LNCAP (cell line): ENCODE data around the gene GARIN3.

Source experiments
- CTCF ChIP-seq: fragments of 450-650 bp; IDR thresholded peaks from 2 replicates; pipeline ENCODE4 v1.5.1; 2017; ENCODE audit warnings: mild to moderate bottlenecking

GARIN3 gene

DNA sequence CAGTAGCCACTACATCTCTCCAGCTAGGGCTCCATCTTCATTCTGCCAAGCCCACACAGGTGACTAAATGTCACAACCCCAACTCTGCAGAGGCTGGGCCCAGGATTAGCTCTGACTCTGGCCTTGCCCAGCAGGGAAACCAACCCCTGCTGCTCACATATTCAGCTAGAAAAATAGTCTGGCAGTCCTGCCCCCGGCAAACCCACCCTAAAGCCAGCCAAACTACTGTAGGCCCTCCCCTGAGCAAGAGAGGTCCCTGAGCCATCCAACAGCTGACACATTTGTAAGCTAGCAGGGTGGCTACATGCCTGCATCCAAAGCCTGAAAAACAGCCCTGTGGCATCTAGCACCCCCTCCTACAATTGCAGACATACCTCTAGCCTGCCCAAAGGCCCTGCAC is 46.0 kb downstream of the GARIN3 start:
- TF ChIP-seq CTCF = no peak

DNA sequence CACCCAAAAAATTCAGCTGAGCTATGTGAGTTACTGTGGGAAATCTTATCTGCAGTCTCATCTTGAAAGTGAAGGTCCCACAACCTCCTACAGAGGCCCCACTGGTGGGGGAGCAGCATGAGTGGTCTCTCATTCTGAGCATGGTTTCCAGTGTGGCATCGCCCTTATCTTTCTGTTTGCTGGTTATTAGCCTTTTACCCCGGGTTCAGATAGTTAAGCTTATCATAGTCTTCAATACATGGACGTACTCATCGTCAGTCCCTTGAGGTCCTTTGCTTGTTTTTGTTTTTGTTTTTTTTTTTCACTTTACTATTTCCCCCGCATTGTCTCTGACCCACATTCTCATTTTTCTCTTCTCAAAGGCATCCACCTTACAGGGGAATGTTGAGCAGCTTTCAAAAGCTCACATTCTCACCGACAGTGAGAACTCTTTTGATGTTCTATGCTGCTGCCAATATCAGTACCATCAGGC is 49.5 kb downstream of the GARIN3 start:
- TF ChIP-seq CTCF = no peak

GRCh38 chr5:157115502-157115901 is 50.6 kb downstream of the GARIN3 start:
- no peak for TF ChIP-seq CTCF

- no peak for TF ChIP-seq CTCF
Observed at GRCh38 chr5:157115012-157115411, 51.1 kb downstream of the GARIN3 start.

DNA sequence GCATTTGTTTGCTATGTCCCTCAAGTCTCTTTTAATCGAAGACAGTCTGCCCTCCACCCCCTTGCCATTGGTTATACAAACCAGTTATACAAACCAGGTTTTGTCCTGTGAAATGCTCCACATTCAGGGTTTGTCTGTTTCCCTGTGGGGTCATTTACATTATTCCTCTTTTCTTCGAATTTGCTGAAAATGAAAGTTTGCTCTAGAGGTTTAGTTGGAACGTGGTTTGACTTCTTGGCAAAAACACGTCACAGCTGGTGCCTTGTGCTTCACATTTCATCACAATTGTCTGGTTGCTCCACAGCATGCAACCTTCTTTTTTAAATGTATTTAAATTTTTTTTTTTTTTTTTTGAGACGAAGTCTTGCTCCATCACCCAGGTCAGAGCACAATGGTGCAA is 53.1 kb downstream of the GARIN3 start:
- no peak for TF ChIP-seq CTCF
